GM23338 (cell line): ENCODE data around the gene NDUFS5. TPM values are rescaled to one million over a fixed set of nuclear protein-coding genes. Genes with fewer than 3 reads are reported as not detected.

ENCODE experiments used
- ATAC-seq: fragments of 200-7000 bp; cut with Tn5 transposase; 3 replicates; pipeline ENCODE4 v1.9.1; 2020
- DNase-seq: peaks from one replicate; pipeline ENCODE4 v3.0.0-alpha.2; 2015; ENCODE audit warnings: low spot score
- H2AFZ ChIP-seq: fragments of 200-600 bp; sonication (generic); 2 replicates; pipeline ENCODE4 v1.8.0; 2016; ENCODE audit warnings: antibody characterized with exemption, mild to moderate bottlenecking, moderate library complexity
- H3F3A ChIP-seq: fragments of 200-600 bp; sonication (generic); replicated peaks from 2 replicates; pipeline ENCODE4 v1.8.0; 2017; ENCODE audit warnings: antibody characterized with exemption, mixed run types, low read depth
- H3K27ac ChIP-seq: fragments of 200-600 bp; sonication (generic); 2 replicates; pipeline ENCODE4 v1.6.1; 2016; ENCODE audit warnings: low read depth
- H3K27me3 ChIP-seq: fragments of 200-600 bp; sonication (generic); 2 replicates; pipeline ENCODE4 v1.8.0; 2016; ENCODE audit warnings: mild to moderate bottlenecking, mixed run types, moderate library complexity; ENCODE audit not compliant: insufficient read depth
- H3K36me3 ChIP-seq: fragments of 200-600 bp; sonication (generic); 2 replicates; pipeline ENCODE4 v1.8.0; 2016; ENCODE audit warnings: mild to moderate bottlenecking; ENCODE audit not compliant: insufficient read depth
- H3K4me1 ChIP-seq: fragments of 200-600 bp; sonication (generic); 2 replicates; pipeline ENCODE4 v1.8.0; 2016; ENCODE audit warnings: mild to moderate bottlenecking, moderate library complexity; ENCODE audit not compliant: insufficient read depth
- H3K4me2 ChIP-seq: fragments of 200-600 bp; sonication (generic); 2 replicates; pipeline ENCODE4 v1.7.1; 2017; ENCODE audit warnings: mixed run types
- H3K4me3 ChIP-seq: fragments of 200-600 bp; sonication (generic); 2 replicates; pipeline ENCODE4 v1.6.1; 2016; ENCODE audit warnings: mixed run types
- H3K79me2 ChIP-seq: fragments of 200-600 bp; sonication (generic); replicated peaks from 2 replicates; pipeline ENCODE4 v1.8.0; 2017; ENCODE audit warnings: mild to moderate bottlenecking; ENCODE audit not compliant: insufficient read depth
- H3K9me2 ChIP-seq: fragments of 200-600 bp; sonication (generic); 2 replicates; pipeline ENCODE4 v1.8.0; 2017; ENCODE audit not compliant: insufficient read depth
- H4K20me1 ChIP-seq: fragments of 200-600 bp; sonication (generic); replicated peaks from 2 replicates; pipeline ENCODE4 v1.8.0; 2017; ENCODE audit warnings: mild to moderate bottlenecking; ENCODE audit not compliant: insufficient read depth
- H3K27ac Mint-ChIP-seq: 2 replicates; pipeline ENCODE4 v1.8.0; 2020; ENCODE audit warnings: inconsistent platforms, mild to moderate bottlenecking, moderate library complexity, mixed read lengths
- H3K27me3 Mint-ChIP-seq: 3 replicates; pipeline ENCODE4 v1.8.0; 2022; ENCODE audit warnings: low read depth, mild to moderate bottlenecking, moderate library complexity, mixed read lengths, inconsistent platforms; ENCODE audit not compliant: insufficient read depth, poor library complexity
- H3K36me3 Mint-ChIP-seq: 3 replicates; pipeline ENCODE4 v1.8.0; 2021; ENCODE audit warnings: low read depth, mild to moderate bottlenecking, inconsistent platforms, moderate library complexity, mixed read lengths
- H3K4me1 Mint-ChIP-seq: 3 replicates; pipeline ENCODE4 v1.8.0; 2020; ENCODE audit warnings: mild to moderate bottlenecking, inconsistent platforms, mixed read lengths
- H3K4me3 Mint-ChIP-seq: 3 replicates; pipeline ENCODE4 v1.8.0; 2021; ENCODE audit warnings: moderate library complexity, mild to moderate bottlenecking, inconsistent platforms, mixed read lengths
- H3K9me3 Mint-ChIP-seq: 3 replicates; pipeline ENCODE4 v1.8.0; 2020; ENCODE audit warnings: moderate library complexity, mild to moderate bottlenecking, inconsistent platforms, mixed read lengths
- CREB1 ChIP-seq: fragments of 250-450 bp; sonication (Bioruptor Pico); IDR thresholded peaks from 2 replicates; pipeline ENCODE4 v1.5.0; 2020; ENCODE audit warnings: low read depth, mild to moderate bottlenecking, moderate library complexity
- CTCF ChIP-seq, 2 experiments: fragments of 200-600 bp in 1 of 2; sonication (generic) in 1 of 2; conservative IDR thresholded peaks; 2 replicates each; pipeline versions ENCODE4 v1.5.1 to v1.6.1; 2016 to 2017; ENCODE audit warnings: antibody characterized with exemption in 2 of 2, low read depth in 2 of 2, mild to moderate bottlenecking in 2 of 2, moderate library complexity in 1 of 2
- ETS1 ChIP-seq: IDR thresholded peaks from 2 replicates; pipeline ENCODE4 v1.6.1; 2016; ENCODE audit warnings: antibody characterized with exemption
- EZH2phosphoT487 ChIP-seq: fragments of 200-600 bp; sonication (generic); IDR thresholded peaks from one replicate; pipeline ENCODE4 v1.8.1; 2018; ENCODE audit warnings: antibody characterized with exemption; ENCODE audit not compliant: unreplicated experiment
- NANOG ChIP-seq: IDR thresholded peaks from 2 replicates; pipeline ENCODE4 v1.6.1; 2016; ENCODE audit warnings: antibody characterized with exemption, borderline replicate concordance
- POLR2AphosphoS5 ChIP-seq: IDR thresholded peaks from 2 replicates; pipeline ENCODE4 v1.6.1; 2016; ENCODE audit warnings: antibody characterized with exemption, low read depth
- REST ChIP-seq: IDR thresholded peaks from one replicate; pipeline ENCODE4 v1.6.1; 2018; ENCODE audit warnings: antibody characterized with exemption; ENCODE audit not compliant: unreplicated experiment
- STAT1 ChIP-seq: IDR thresholded peaks from one replicate; pipeline ENCODE4 v1.6.1; 2016; ENCODE audit warnings: antibody characterized with exemption; ENCODE audit not compliant: unreplicated experiment
- ZNF114 ChIP-seq: fragments of 250-450 bp; sonication (Bioruptor Pico); IDR thresholded peaks from 2 replicates; pipeline ENCODE4 v1.5.0; 2020; ENCODE audit warnings: mild to moderate bottlenecking, moderate library complexity
- ZNF331 ChIP-seq: fragments of 250-450 bp; sonication (Bioruptor Pico); IDR thresholded peaks from 2 replicates; pipeline ENCODE4 v1.5.0; 2020; ENCODE audit warnings: low read depth, mild to moderate bottlenecking, moderate library complexity
- polyA plus RNA-seq: library from polyadenylated mRNA; unstranded; fragments of >200 nt; fragmentation: Nextera tagmentation; extraction: Ambion mirVana; gene quantifications from 2 replicates; pipeline ENCODE4 v1.2.1, GENCODE V29; 2016
- total RNA-seq: library from RNA; depleted of rRNA; stranded (reverse); fragments of >200 nt; shearing (Covaris generic); gene quantifications from 2 replicates; pipeline ENCODE4 v1.2.3, GENCODE V29; 2014

The NDUFS5 gene
- total and polyA plus RNA-seq, 2 experiments from 2014 or later: 532 to 2,534 TPM

GRCh38 chr1:39026866-39027507 is 837 bp downstream of the NDUFS5 start:
- Histone ChIP-seq H3K4me3 (peak overlapping the region; percentile 89), H2AFZ (no peak overlapping the region), H3K36me3 (peaks cover 36% of the 10 kb centered on the region), H3K27me3 (no peaks in the 10 kb centered on the region), H3K79me2 (peaks cover 57% of the 10 kb centered on the region), H3K27ac (peak overlapping the region; percentile 98), H3K9me2 (no peaks in the 10 kb centered on the region), H3K4me2 (peak overlapping the region; percentile 78), H3F3A (peaks cover 13% of the 10 kb centered on the region), H3K4me1 (peaks cover 4% of the 10 kb centered on the region; the same call in 1 of the 2 replicates), H4K20me1 (peaks cover 15% of the 10 kb centered on the region)
- TF ChIP-seq STAT1 (no peak), ETS1 (0 out of 2 replicates have a peak, but pooled peaks have one; percentile 32)
- ATAC-seq (peak; percentile 4; the same call in 2 of the 3 replicates), DNase-seq (no peak)
- Mint-ChIP-seq H3K4me1 (peaks cover 9% of the 10 kb centered on the region), H3K9me3 (peaks cover 7% of the 10 kb centered on the region; the same call in 1 of the 3 replicates), H3K27me3 (peaks cover 10% of the 10 kb centered on the region), H3K36me3 (peaks cover 49% of the 10 kb centered on the region), H3K4me3 (peak overlapping the region; percentile 92), H3K27ac (peak overlapping the region; percentile 99)

- Histone ChIP-seq H3K27ac (no peak overlapping the region), H3K4me3 (no peak overlapping the region), H2AFZ (no peak overlapping the region), H3K9me2 (no peaks in the 10 kb centered on the region), H3K4me1 (no peaks in the 10 kb centered on the region), H3K27me3 (no peaks in the 10 kb centered on the region), H3F3A (peaks cover 18% of the 10 kb centered on the region; the same call in 1 of the 2 replicates), H3K79me2 (peaks cover 39% of the 10 kb centered on the region), H3K36me3 (peaks cover 63% of the 10 kb centered on the region), H4K20me1 (peaks cover 23% of the 10 kb centered on the region), H3K4me2 (no peak overlapping the region)
- Mint-ChIP-seq H3K4me3 (no peak overlapping the region), H3K4me1 (no peaks in the 10 kb centered on the region), H3K9me3 (no peaks in the 10 kb centered on the region), H3K36me3 (peaks cover 90% of the 10 kb centered on the region), H3K27me3 (peaks cover 6% of the 10 kb centered on the region), H3K27ac (no peak overlapping the region)
- ATAC-seq (no peak), DNase-seq (no peak)
- TF ChIP-seq ZNF331 (CRISPR knock-in tag): no peak
- TF ChIP-seq POLR2AphosphoS5: no peak
- no peak for TF ChIP-seq CREB1 (CRISPR knock-in tag)
- TF ChIP-seq NANOG: no peak
- no peak for TF ChIP-seq REST
- no peak for TF ChIP-seq STAT1
- TF ChIP-seq CTCF (conservative IDR thresholded peaks at IDR 0.05; ENCODE audit: low read depth in 2 of 2): no peak
- no peak for TF ChIP-seq ZNF114 (CRISPR knock-in tag)
- no peak for TF ChIP-seq EZH2phosphoT487
Measured at GRCh38 chr1:39034114-39034654, 8.0 kb downstream of the NDUFS5 start.
